ENCODE results near the gene ETDC. TPM values are rescaled to one million over a fixed set of nuclear protein-coding genes. Genes with fewer than 3 reads are reported as not detected.

ETDC gene
- total RNA-seq, 1 donor from 2014 or later: not detected

- Histone ChIP-seq H3K4me3 (ENCODE audit: low read depth, low read length) (no peak overlapping the region), H3K27me3 (ENCODE audit: control insufficient read depth, insufficient read depth, low read length) (no peaks in the 10 kb centered on the region), H3K36me3 (ENCODE audit: control insufficient read depth, insufficient read depth, low read length) (no peaks in the 10 kb centered on the region)
- TF ChIP-seq CTCF (IDR thresholded peaks at IDR 0.05; ENCODE audit: insufficient read depth, low read length, poor library complexity, severe bottlenecking): no peak
- DNase-seq (ENCODE audit: low read depth): no peak
Measured at GRCh38 chrX:135330706-135331105, 21.4 kb downstream of the ETDC start.

- DNase-seq (ENCODE audit: low read depth): no peak
- no peak for TF ChIP-seq CTCF (IDR thresholded peaks at IDR 0.05; ENCODE audit: insufficient read depth, low read length, poor library complexity, severe bottlenecking)
- Histone ChIP-seq H3K27me3 (ENCODE audit: control insufficient read depth, insufficient read depth, low read length) (no peaks in the 10 kb centered on the region), H3K36me3 (ENCODE audit: control insufficient read depth, insufficient read depth, low read length) (no peaks in the 10 kb centered on the region), H3K4me3 (ENCODE audit: low read depth, low read length) (no peak overlapping the region)
Measured at GRCh38 chrX:135331525-135331924, 22.2 kb downstream of the ETDC start.

GRCh38 chrX:135340831-135341230, 31.6 kb downstream of the ETDC start:
- H3K36me3 ChIP-seq (ENCODE audit: control insufficient read depth, insufficient read depth, low read length): no peaks in the 10 kb centered on the region
- no peak for DNase-seq (ENCODE audit: low read depth)
- no peak overlapping the region for H3K4me3 ChIP-seq (ENCODE audit: low read depth, low read length)
- no peaks in the 10 kb centered on the region for H3K27me3 ChIP-seq (ENCODE audit: control insufficient read depth, insufficient read depth, low read length)
- TF ChIP-seq CTCF (IDR thresholded peaks at IDR 0.05; ENCODE audit: insufficient read depth, low read length, poor library complexity, severe bottlenecking): no peak

DNA sequence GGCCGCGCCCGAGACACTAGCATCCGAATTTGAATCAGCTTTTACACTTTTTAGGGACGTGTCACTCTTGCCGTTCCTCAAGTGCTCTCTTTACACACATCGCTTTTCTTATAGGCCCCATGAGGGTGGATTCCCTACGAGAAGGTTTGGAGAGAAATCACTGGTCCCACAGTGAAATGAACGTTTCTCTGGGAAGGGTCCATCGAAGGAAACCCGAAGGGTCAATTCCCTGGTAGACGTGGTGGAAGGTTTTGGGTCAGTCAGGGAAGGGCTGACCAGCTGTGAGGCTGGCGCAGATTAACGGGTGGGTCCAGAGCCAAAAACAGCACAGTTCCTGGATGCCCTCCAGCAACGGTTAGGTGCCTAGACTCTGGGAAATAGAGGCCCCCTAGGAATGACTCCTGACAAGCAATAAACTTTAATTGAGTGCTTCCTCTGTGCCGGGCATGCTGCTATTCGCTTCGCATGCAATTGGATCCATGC, 35.9 kb downstream of the ETDC start:
- Histone ChIP-seq H3K36me3 (ENCODE audit: control insufficient read depth, insufficient read depth, low read length) (no peaks in the 10 kb centered on the region), H3K4me3 (ENCODE audit: low read depth, low read length) (peak overlapping the region; percentile 63), H3K27me3 (ENCODE audit: control insufficient read depth, insufficient read depth, low read length) (no peaks in the 10 kb centered on the region)
- TF ChIP-seq CTCF (IDR thresholded peaks at IDR 0.05; ENCODE audit: insufficient read depth, low read length, poor library complexity, severe bottlenecking): no peak
- no peak for DNase-seq (ENCODE audit: low read depth)

DNA sequence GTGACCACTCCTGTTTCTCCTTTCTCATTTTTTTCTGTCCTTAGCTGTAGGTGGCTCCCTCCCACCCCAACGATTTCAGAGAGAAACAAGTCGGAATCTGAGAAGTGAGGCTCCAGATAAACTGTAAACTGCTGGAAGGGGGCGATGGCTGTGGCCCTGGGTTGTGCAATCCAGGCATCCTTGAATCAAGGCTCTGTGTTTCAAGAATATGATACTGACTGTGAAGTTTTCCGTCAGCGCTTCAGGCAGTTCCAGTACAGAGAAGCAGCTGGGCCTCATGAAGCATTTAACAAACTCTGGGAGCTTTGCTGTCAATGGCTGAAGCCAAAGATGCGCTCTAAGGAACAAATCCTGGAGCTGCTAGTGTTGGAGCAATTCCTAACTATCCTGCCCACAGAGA, 37.7 kb downstream of the ETDC start:
- Histone ChIP-seq H3K4me3 (ENCODE audit: low read depth, low read length) (no peak overlapping the region), H3K36me3 (ENCODE audit: control insufficient read depth, insufficient read depth, low read length) (no peaks in the 10 kb centered on the region), H3K27me3 (ENCODE audit: control insufficient read depth, insufficient read depth, low read length) (no peaks in the 10 kb centered on the region)
- no peak for DNase-seq (ENCODE audit: low read depth)
- no peak for TF ChIP-seq CTCF (IDR thresholded peaks at IDR 0.05; ENCODE audit: insufficient read depth, low read length, poor library complexity, severe bottlenecking)

- H3K27me3 ChIP-seq (ENCODE audit: control insufficient read depth, insufficient read depth, low read length): no peaks in the 10 kb centered on the region
- no peak for TF ChIP-seq CTCF (IDR thresholded peaks at IDR 0.05; ENCODE audit: insufficient read depth, low read length, poor library complexity, severe bottlenecking)
- H3K36me3 ChIP-seq (ENCODE audit: control insufficient read depth, insufficient read depth, low read length): no peaks in the 10 kb centered on the region
- H3K4me3 ChIP-seq (ENCODE audit: low read depth, low read length): no peak overlapping the region
- no peak for DNase-seq (ENCODE audit: low read depth)
Measured at GRCh38 chrX:135347381-135348016, 38.2 kb downstream of the ETDC start.
